GM12872 (cell line): ENCODE data around the gene SMAP2.

ENCODE experiments used
- CTCF ChIP-seq: IDR thresholded peaks from 3 replicates; pipeline ENCODE4 v1.5.1; 2011; ENCODE audit warnings: low read depth, mild to moderate bottlenecking, low read length, moderate library complexity; ENCODE audit not compliant: insufficient read depth

Gene SMAP2

GRCh38 chr1:40344597-40344996 lies 28.9 kb upstream of the SMAP2 start:
- no peak for TF ChIP-seq CTCF

GRCh38 chr1:40350391-40350790 lies 23.1 kb upstream of the SMAP2 start:
- TF ChIP-seq CTCF = no peak

GRCh38 chr1:40351124-40351523 lies 22.4 kb upstream of the SMAP2 start:
- TF ChIP-seq CTCF = no peak

GRCh38 chr1:40352126-40352525 lies 21.4 kb upstream of the SMAP2 start:
- no peak for TF ChIP-seq CTCF

- TF ChIP-seq CTCF = no peak
These were observed 20.4 kb upstream of the SMAP2 start for GRCh38 chr1:40353082-40353481.

- TF ChIP-seq CTCF = no peak
These were observed 15.9 kb upstream of the SMAP2 start for GRCh38 chr1:40357625-40358024.

- no peak for TF ChIP-seq CTCF
These were observed 12.9 kb upstream of the SMAP2 start for GRCh38 chr1:40360631-40361030.

- no peak for TF ChIP-seq CTCF
These were observed 12.3 kb upstream of the SMAP2 start for GRCh38 chr1:40361201-40361600.
